Liver (tissue), 3 donors: ENCODE results near the gene UAP1.

Experiments used
- CTCF ChIP-seq: fragments of 150-350 bp; IDR thresholded peaks from 2 replicates; pipeline ENCODE4 v1.5.1; 2017; ENCODE audit warnings: improper control_type of control experiment, low read depth, low read length; ENCODE audit not compliant: missing input control
- EGR1 ChIP-seq, 2 donors: IDR thresholded peaks; 2 replicates each; pipeline ENCODE4 v1.6.1; 2016 to 2018; ENCODE audit warnings: antibody characterized with exemption in 2 of 2, low read depth in 2 of 2
- FOXA1 ChIP-seq: IDR thresholded peaks from 2 replicates; pipeline ENCODE4 v1.6.1; 2016; ENCODE audit warnings: antibody characterized with exemption
- HNF4A ChIP-seq, 2 donors: conservative IDR thresholded peaks; 2 replicates each; pipeline ENCODE4 v1.6.1; 2016; ENCODE audit warnings: antibody characterized with exemption in 2 of 2, mild to moderate bottlenecking in 2 of 2
- RAD21 ChIP-seq, 2 donors: IDR thresholded peaks; 2 replicates each; pipeline ENCODE4 v1.6.1; 2016; ENCODE audit warnings: antibody characterized with exemption in 2 of 2, mild to moderate bottlenecking in 2 of 2
- TF ChIP-seq, protein P1 (sequence below): IDR thresholded peaks from 2 replicates; pipeline ENCODE4 v1.6.1; 2016; ENCODE audit warnings: antibody characterized with exemption
- TF ChIP-seq, protein P2 (sequence below): IDR thresholded peaks from 2 replicates; pipeline ENCODE4 v1.6.1; 2016; ENCODE audit warnings: antibody characterized with exemption, mild to moderate bottlenecking
- donor health status: healthy.
- donor health status: healthy.

- no peak for TF ChIP-seq CTCF
- TF ChIP-seq, protein P1, sequence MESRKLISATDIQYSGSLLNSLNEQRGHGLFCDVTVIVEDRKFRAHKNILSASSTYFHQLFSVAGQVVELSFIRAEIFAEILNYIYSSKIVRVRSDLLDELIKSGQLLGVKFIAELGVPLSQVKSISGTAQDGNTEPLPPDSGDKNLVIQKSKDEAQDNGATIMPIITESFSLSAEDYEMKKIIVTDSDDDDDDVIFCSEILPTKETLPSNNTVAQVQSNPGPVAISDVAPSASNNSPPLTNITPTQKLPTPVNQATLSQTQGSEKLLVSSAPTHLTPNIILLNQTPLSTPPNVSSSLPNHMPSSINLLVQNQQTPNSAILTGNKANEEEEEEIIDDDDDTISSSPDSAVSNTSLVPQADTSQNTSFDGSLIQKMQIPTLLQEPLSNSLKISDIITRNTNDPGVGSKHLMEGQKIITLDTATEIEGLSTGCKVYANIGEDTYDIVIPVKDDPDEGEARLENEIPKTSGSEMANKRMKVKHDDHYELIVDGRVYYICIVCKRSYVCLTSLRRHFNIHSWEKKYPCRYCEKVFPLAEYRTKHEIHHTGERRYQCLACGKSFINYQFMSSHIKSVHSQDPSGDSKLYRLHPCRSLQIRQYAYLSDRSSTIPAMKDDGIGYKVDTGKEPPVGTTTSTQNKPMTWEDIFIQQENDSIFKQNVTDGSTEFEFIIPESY = no peak
- no peak for TF ChIP-seq HNF4A (conservative IDR thresholded peaks at IDR 0.05)
- no peak for TF ChIP-seq FOXA1
- TF ChIP-seq, protein P2, sequence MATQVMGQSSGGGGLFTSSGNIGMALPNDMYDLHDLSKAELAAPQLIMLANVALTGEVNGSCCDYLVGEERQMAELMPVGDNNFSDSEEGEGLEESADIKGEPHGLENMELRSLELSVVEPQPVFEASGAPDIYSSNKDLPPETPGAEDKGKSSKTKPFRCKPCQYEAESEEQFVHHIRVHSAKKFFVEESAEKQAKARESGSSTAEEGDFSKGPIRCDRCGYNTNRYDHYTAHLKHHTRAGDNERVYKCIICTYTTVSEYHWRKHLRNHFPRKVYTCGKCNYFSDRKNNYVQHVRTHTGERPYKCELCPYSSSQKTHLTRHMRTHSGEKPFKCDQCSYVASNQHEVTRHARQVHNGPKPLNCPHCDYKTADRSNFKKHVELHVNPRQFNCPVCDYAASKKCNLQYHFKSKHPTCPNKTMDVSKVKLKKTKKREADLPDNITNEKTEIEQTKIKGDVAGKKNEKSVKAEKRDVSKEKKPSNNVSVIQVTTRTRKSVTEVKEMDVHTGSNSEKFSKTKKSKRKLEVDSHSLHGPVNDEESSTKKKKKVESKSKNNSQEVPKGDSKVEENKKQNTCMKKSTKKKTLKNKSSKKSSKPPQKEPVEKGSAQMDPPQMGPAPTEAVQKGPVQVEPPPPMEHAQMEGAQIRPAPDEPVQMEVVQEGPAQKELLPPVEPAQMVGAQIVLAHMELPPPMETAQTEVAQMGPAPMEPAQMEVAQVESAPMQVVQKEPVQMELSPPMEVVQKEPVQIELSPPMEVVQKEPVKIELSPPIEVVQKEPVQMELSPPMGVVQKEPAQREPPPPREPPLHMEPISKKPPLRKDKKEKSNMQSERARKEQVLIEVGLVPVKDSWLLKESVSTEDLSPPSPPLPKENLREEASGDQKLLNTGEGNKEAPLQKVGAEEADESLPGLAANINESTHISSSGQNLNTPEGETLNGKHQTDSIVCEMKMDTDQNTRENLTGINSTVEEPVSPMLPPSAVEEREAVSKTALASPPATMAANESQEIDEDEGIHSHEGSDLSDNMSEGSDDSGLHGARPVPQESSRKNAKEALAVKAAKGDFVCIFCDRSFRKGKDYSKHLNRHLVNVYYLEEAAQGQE = no peak
- no peak for TF ChIP-seq RAD21 (IDR thresholded peaks at IDR 0.05)
- no peak for TF ChIP-seq EGR1 (IDR thresholded peaks at IDR 0.05; ENCODE audit: low read depth in 2 of 2)
Observed at GRCh38 chr1:162530988-162531319, 30.6 kb upstream of the UAP1 start.
